ENCODE results near the gene HAAO.

GRCh38 chr2:42743659-42743990 is 48.8 kb downstream of the HAAO start:
- no peak for TF ChIP-seq EZH2 (IDR thresholded peaks at IDR 0.05; ENCODE audit: insufficient read depth, poor library complexity, severe bottlenecking)
- no peak for TF ChIP-seq EZH2phosphoT487 (IDR thresholded peaks at IDR 0.05; ENCODE audit: insufficient read depth, low read depth)
